HG03135 (cell line): ENCODE results near the gene GPR45.
"Not testable (repeated sequence)": the region's sequence is repeated elsewhere in the genome, so short reads cannot be mapped to it uniquely, and the experiment has no call there.

ENCODE experiments used
- ATAC-seq: cut with Tn5 transposase; IDR thresholded peaks from one replicate; pipeline ENCODE4 v1.9.1; 2021; ENCODE audit warnings: mild to moderate bottlenecking, moderate library complexity; ENCODE audit not compliant: unreplicated experiment

GPR45 gene

GRCh38 chr2:105241443-105241842, at the start of gene GPR45:
Gene GPR45 (plus strand): TSS chr2:105241743. CDS start chr2:105241859, 116 bp downstream.
- no peak for ATAC-seq

- ATAC-seq = no peak
These were observed 47.4 kb upstream of the GPR45 start for GRCh38 chr2:105194022-105194675.

- no peak for ATAC-seq
These were observed 44.9 kb upstream of the GPR45 start for GRCh38 chr2:105196651-105197050.

GRCh38 chr2:105215586-105216192, 25.9 kb upstream of the GPR45 start:
- ATAC-seq = no peak

GRCh38 chr2:105220604-105221003, 20.9 kb upstream of the GPR45 start:
- ATAC-seq = no peak

GRCh38 chr2:105224444-105224843, 17.1 kb upstream of the GPR45 start:
- no peak for ATAC-seq

- no peak for ATAC-seq
These were observed 10.3 kb upstream of the GPR45 start for GRCh38 chr2:105231232-105231619.

GRCh38 chr2:105235388-105236059, 6.0 kb upstream of the GPR45 start:
- peak; percentile 75 for ATAC-seq

- no peak for ATAC-seq
These were observed 5.5 kb upstream of the GPR45 start for GRCh38 chr2:105236060-105236424.

GRCh38 chr2:105237045-105237765, 4.3 kb upstream of the GPR45 start:
- no peak for ATAC-seq

GRCh38 chr2:105238664-105239240, 2.8 kb upstream of the GPR45 start:
- ATAC-seq = no peak

- no peak for ATAC-seq
These were observed 1.6 kb upstream of the GPR45 start for GRCh38 chr2:105239924-105240323.

GRCh38 chr2:105242286-105242993, 897 bp downstream of the GPR45 start:
- ATAC-seq = no peak

- ATAC-seq = no peak
These were observed 2.4 kb downstream of the GPR45 start for GRCh38 chr2:105243961-105244360.

- no peak for ATAC-seq
These were observed 2.9 kb downstream of the GPR45 start for GRCh38 chr2:105244451-105244850.

- ATAC-seq = no peak
These were observed 7.0 kb downstream of the GPR45 start for GRCh38 chr2:105248316-105249070.

GRCh38 chr2:105249181-105249580, 7.6 kb downstream of the GPR45 start:
- ATAC-seq = no peak

GRCh38 chr2:105249891-105250290, 8.3 kb downstream of the GPR45 start:
- ATAC-seq = no peak

GRCh38 chr2:105251016-105251648, 9.6 kb downstream of the GPR45 start:
- not testable (repeated sequence) for ATAC-seq
